CD14-positive monocyte (primary cell): Measurements from ENCODE around the gene QKI. TPM values are rescaled to one million over a fixed set of nuclear protein-coding genes. Genes with fewer than 3 reads are reported as not detected.

Experiments
- DNase-seq, 3 donors: peaks; one replicate each; pipeline ENCODE4 v3.0.0-alpha.2; 2011 to 2022
- H2AFZ ChIP-seq: 2 replicates; pipeline ENCODE4 v1.6.0; 2012; ENCODE audit warnings: mild to moderate bottlenecking, low read depth, low read length, inconsistent platforms; ENCODE audit not compliant: insufficient read depth, poor library complexity, severe bottlenecking
- H3K27ac ChIP-seq, 2 donors: 1 replicate in 1 of 2; 2 replicates in 1 of 2; pipeline ENCODE4 v1.5.1; 2012 to 2013; ENCODE audit warnings: low read length in 2 of 2, control low read depth in 1 of 2, inconsistent platforms in 1 of 2, low read depth in 1 of 2, mild to moderate bottlenecking in 1 of 2
- H3K27me3 ChIP-seq, 2 donors: one replicate each; pipeline versions ENCODE4 v1.6.0 to v1.6.1; 2011 to 2013; ENCODE audit warnings: low read length in 2 of 2; ENCODE audit not compliant: control insufficient read depth in 2 of 2, insufficient read depth in 2 of 2
- H3K36me3 ChIP-seq, 2 donors: replicated peaks in 1 of 2; 1 replicate in 1 of 2; 2 replicates in 1 of 2; pipeline versions ENCODE4 v1.5.1 to v1.6.1; 2012 to 2013; ENCODE audit warnings: low read length in 2 of 2, control low read depth in 1 of 2, inconsistent platforms in 1 of 2, mild to moderate bottlenecking in 1 of 2; ENCODE audit not compliant: insufficient read depth in 2 of 2, control insufficient read depth in 1 of 2
- H3K4me1 ChIP-seq, 2 donors: 1 replicate in 1 of 2; 2 replicates in 1 of 2; pipeline versions ENCODE4 v1.5.1 to v1.6.1; 2012 to 2013; ENCODE audit warnings: low read length in 2 of 2, control low read depth in 1 of 2, inconsistent platforms in 1 of 2, mild to moderate bottlenecking in 1 of 2, moderate library complexity in 1 of 2; ENCODE audit not compliant: insufficient read depth in 2 of 2, control insufficient read depth in 1 of 2
- H3K4me2 ChIP-seq: replicated peaks from 2 replicates; pipeline ENCODE3; 2012; ENCODE audit warnings: low read length, moderate library complexity, mild to moderate bottlenecking; ENCODE audit not compliant: poor library complexity, severe bottlenecking; ENCODE audit errors: extremely low read depth
- H3K4me3 ChIP-seq, 3 experiments: fragments of 200-600 bp in 1 of 3; sonication (generic) in 1 of 3; replicated peaks in 1 of 3; 1 replicate in 2 of 3; 2 replicates in 1 of 3; pipeline ENCODE4 v1.5.1; 2011 to 2013; ENCODE audit warnings: low read length in 3 of 3, mild to moderate bottlenecking in 3 of 3, control low read depth in 2 of 3, low read depth in 2 of 3, inconsistent platforms in 1 of 3, moderate library complexity in 1 of 3
- H3K79me2 ChIP-seq: 2 replicates; pipeline ENCODE4 v1.6.0; 2012; ENCODE audit warnings: mild to moderate bottlenecking, control low read depth, inconsistent platforms, low read length, moderate library complexity; ENCODE audit not compliant: insufficient read depth
- H3K9ac ChIP-seq: 2 replicates; pipeline ENCODE4 v1.6.0; 2017; ENCODE audit warnings: low read length, mild to moderate bottlenecking; ENCODE audit not compliant: insufficient read depth, poor library complexity, severe bottlenecking
- H3K9me3 ChIP-seq, 2 donors: replicated peaks in 1 of 2; 1 replicate in 1 of 2; 2 replicates in 1 of 2; pipeline versions ENCODE4 v1.5.1 to v1.6.1; 2012 to 2013; ENCODE audit warnings: low read length in 2 of 2, control low read depth in 1 of 2; ENCODE audit not compliant: control insufficient read depth in 1 of 2, insufficient read depth in 1 of 2
- H4K20me1 ChIP-seq: 2 replicates; pipeline ENCODE4 v1.6.0; 2012; ENCODE audit warnings: mild to moderate bottlenecking, low read length, control low read depth, moderate library complexity; ENCODE audit not compliant: insufficient read depth
- H3K27ac Mint-ChIP-seq, 7 donors: one replicate each; pipeline ENCODE4 v1.8.0; 2020; ENCODE audit warnings: mild to moderate bottlenecking in 7 of 7, mixed read lengths in 7 of 7, moderate library complexity in 6 of 7, inconsistent platforms in 2 of 7
- H3K27me3 Mint-ChIP-seq, 3 donors: one replicate each; pipeline ENCODE4 v1.8.0; 2021 to 2022; ENCODE audit warnings: low read depth in 3 of 3, mild to moderate bottlenecking in 3 of 3, mixed read lengths in 3 of 3, moderate library complexity in 3 of 3, inconsistent platforms in 1 of 3
- H3K36me3 Mint-ChIP-seq, 2 donors: one replicate each; pipeline ENCODE4 v1.8.0; 2020; ENCODE audit warnings: mixed read lengths in 2 of 2, inconsistent platforms in 1 of 2, mild to moderate bottlenecking in 1 of 2
- H3K4me1 Mint-ChIP-seq: one replicate; pipeline ENCODE4 v1.8.0; 2020; ENCODE audit warnings: mild to moderate bottlenecking, mixed read lengths
- H3K4me3 Mint-ChIP-seq, 2 donors: one replicate each; pipeline ENCODE4 v1.8.0; 2020; ENCODE audit warnings: mild to moderate bottlenecking in 2 of 2, mixed read lengths in 2 of 2, moderate library complexity in 1 of 2
- H3K9me3 Mint-ChIP-seq, 7 donors: one replicate each; pipeline ENCODE4 v1.8.0; 2020 to 2022; ENCODE audit warnings: mixed read lengths in 7 of 7, mild to moderate bottlenecking in 6 of 7, moderate library complexity in 6 of 7, inconsistent platforms in 2 of 7
- CTCF ChIP-seq: fragments of 200-600 bp; IDR thresholded peaks from one replicate; pipeline ENCODE4 v1.8.0; 2022; ENCODE audit warnings: antibody characterized with exemption, mild to moderate bottlenecking
- WGBS: methylation state at CpG from one replicate; pipeline ENCODE4 v1.1.5; 2013; ENCODE audit warnings: missing lambda C conversion rate; ENCODE audit not compliant: insufficient coverage; 5-methylcytosine and 5-hydroxymethylcytosine counted together
- intact Hi-C, 2 donors: fragments of 100-400 bp; cut with micrococcal nuclease; formaldehyde crosslinking; loops; one replicate each; pipeline versions ENCODE4 v1.15.0 to v1.15.1; 2023
- polyA plus RNA-seq, 3 donors: library from polyadenylated mRNA; depleted of rRNA in 1 of 3; unstranded in 2 of 3; stranded (reverse) in 1 of 3; fragments of 300-500 nt in 2 of 3; fragments of >200 nt in 1 of 3; fragmentation: Illumina TruSeq in 2 of 3; gene quantifications; 1 replicate in 2 of 3; 2 replicates in 1 of 3; pipeline ENCODE4 v1.2.3, GENCODE V29; 2012 to 2021

The QKI gene
- polyA plus RNA-seq, 3 donors = 24.3 to 154 (median 71.8) TPM

DNA sequence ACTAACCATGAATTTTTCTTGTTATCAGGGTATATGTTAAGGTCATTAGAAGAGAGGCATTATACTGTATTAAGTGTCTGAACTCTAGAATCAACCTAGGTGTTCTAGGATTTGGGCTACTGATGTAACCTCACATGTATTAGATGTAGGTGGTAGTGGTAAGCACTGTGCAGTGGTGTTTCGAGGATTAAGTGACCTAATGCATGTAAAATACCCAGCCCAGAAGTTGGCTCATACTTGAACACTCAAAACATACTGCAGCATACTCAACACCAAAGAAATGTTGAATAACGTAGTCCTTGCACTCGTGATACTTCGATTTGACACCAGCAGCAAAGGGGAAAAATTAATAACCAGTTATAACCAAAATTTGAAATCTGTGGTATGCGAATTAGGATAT is 48.7 kb downstream of the QKI start:
- H3K9ac ChIP-seq = no peak overlapping the region
- H4K20me1 ChIP-seq = peaks cover 100% of the 10 kb centered on the region
- Mint-ChIP-seq H3K36me3 (peaks cover 40 to 53% of the 10 kb centered on the region in 2 donors), H3K4me3 (no peak overlapping the region), H3K4me1 (peaks cover 38% of the 10 kb centered on the region), H3K9me3 (peaks cover 0 to 2% (median 0%) of the 10 kb centered on the region in 7 donors), H3K27ac (no peak overlapping the region), H3K27me3 (no peaks in the 10 kb centered on the region)
- intact Hi-C loops = no loop called here
- H3K27me3 ChIP-seq = no peaks in the 10 kb centered on the region
- peaks cover 100% of the 10 kb centered on the region for H3K79me2 ChIP-seq
- H3K4me2 ChIP-seq = no peak overlapping the region
- no peak for DNase-seq
- H3K9me3 ChIP-seq = no peaks in the 10 kb centered on the region
- H2AFZ ChIP-seq = no peak overlapping the region
- no peak overlapping the region for H3K27ac ChIP-seq
- TF ChIP-seq CTCF = no peak
- H3K36me3 ChIP-seq = peaks cover 10 to 40% of the 10 kb centered on the region in 2 donors
- no peak overlapping the region for H3K4me3 ChIP-seq
- WGBS = no CpG with 5 or more reads among the region's 5 CpGs
- H3K4me1 ChIP-seq = peaks cover 19 to 29% of the 10 kb centered on the region in 2 donors

GRCh38 chr6:163463795-163464194 is 49.3 kb downstream of the QKI start:
- Histone ChIP-seq H3K27me3 (no peaks in the 10 kb centered on the region), H3K36me3 (peaks cover 10 to 40% of the 10 kb centered on the region in 2 donors), H3K4me2 (no peak overlapping the region), H2AFZ (no peak overlapping the region), H3K4me1 (peaks cover 15 to 28% of the 10 kb centered on the region in 2 donors), H3K9me3 (no peaks in the 10 kb centered on the region), H3K27ac (no peak overlapping the region), H3K79me2 (peaks cover 100% of the 10 kb centered on the region), H4K20me1 (peaks cover 100% of the 10 kb centered on the region), H3K9ac (no peak overlapping the region), H3K4me3 (no peak overlapping the region)
- no peaks in the 10 kb centered on the region for H3K27me3 Mint-ChIP-seq
- peaks cover 39% of the 10 kb centered on the region for H3K4me1 Mint-ChIP-seq
- no peak for DNase-seq
- H3K27ac Mint-ChIP-seq = peak overlapping the region in 1 of 7 donors; percentile 40
- WGBS = no CpG with 5 or more reads among the region's 1 CpG
- no peak for TF ChIP-seq CTCF
- intact Hi-C loops = no loop called here
- H3K4me3 Mint-ChIP-seq = no peak overlapping the region
- peaks cover 0 to 2% (median 0%) of the 10 kb centered on the region in 7 donors for H3K9me3 Mint-ChIP-seq
- peaks cover 36 to 54% of the 10 kb centered on the region in 2 donors for H3K36me3 Mint-ChIP-seq
